ENCODE results near the gene UTP3.

DNA sequence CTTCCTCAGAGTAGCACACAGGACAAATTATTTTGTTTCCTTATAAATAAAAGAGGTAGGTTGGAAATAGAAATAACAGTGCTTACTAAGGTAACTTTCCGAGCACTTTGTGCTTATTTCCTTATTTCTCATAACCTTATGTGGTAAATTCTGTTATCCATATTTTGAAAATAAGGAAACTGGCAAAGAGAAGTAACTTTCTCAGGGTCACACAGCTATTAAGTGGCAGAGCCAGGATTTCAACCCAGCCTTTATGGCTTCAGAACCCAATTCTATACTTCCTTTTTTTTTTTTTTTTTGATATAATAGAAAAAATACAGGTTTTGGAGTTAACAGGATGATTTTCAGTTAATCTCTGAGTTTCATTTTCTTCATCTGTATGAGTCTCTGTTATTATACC lies 3.3 kb downstream of the UTP3 start:
- TF ChIP-seq, protein P1, sequence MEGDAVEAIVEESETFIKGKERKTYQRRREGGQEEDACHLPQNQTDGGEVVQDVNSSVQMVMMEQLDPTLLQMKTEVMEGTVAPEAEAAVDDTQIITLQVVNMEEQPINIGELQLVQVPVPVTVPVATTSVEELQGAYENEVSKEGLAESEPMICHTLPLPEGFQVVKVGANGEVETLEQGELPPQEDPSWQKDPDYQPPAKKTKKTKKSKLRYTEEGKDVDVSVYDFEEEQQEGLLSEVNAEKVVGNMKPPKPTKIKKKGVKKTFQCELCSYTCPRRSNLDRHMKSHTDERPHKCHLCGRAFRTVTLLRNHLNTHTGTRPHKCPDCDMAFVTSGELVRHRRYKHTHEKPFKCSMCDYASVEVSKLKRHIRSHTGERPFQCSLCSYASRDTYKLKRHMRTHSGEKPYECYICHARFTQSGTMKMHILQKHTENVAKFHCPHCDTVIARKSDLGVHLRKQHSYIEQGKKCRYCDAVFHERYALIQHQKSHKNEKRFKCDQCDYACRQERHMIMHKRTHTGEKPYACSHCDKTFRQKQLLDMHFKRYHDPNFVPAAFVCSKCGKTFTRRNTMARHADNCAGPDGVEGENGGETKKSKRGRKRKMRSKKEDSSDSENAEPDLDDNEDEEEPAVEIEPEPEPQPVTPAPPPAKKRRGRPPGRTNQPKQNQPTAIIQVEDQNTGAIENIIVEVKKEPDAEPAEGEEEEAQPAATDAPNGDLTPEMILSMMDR (IDR thresholded peaks at IDR 0.05; ENCODE audit: borderline replicate concordance, extremely low read depth, low read length, poor library complexity, severe bottlenecking), result no peak
- no peak for TF ChIP-seq EZH2 (IDR thresholded peaks at IDR 0.05; ENCODE audit: borderline replicate concordance, low read depth, low read length, severe bottlenecking)
